HG02870 (cell line): ENCODE measurements around the gene ARMH3.

Experiments used
- ATAC-seq: cut with Tn5 transposase; IDR thresholded peaks from one replicate; pipeline ENCODE4 v1.9.1; 2021; ENCODE audit warnings: mild to moderate bottlenecking, moderate library complexity; ENCODE audit not compliant: unreplicated experiment

The ARMH3 gene

DNA sequence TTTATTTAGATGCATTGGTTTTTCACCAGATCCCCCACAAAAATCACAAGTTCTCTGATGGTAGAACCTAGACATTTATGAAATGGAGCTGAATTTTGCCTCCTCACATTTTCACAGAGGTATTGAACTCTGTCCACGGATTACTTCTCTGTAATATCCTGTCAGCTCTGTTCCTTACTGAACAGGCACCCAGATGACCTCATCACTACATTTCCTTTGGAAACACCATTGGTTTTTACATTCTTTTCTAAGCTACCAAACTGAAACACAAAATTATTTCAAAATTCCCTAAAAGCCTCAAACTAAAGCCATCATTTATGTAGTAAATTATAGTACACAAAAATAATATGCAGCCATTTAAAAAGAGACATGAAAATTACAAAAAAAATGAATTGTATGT is 114.1 kb downstream of the ARMH3 start:
- no peak for ATAC-seq

GRCh38 chr10:101940916-101941315 is 115.1 kb downstream of the ARMH3 start:
- no peak for ATAC-seq

GRCh38 chr10:101939729-101940128 is 116.2 kb downstream of the ARMH3 start:
- ATAC-seq = no peak

DNA sequence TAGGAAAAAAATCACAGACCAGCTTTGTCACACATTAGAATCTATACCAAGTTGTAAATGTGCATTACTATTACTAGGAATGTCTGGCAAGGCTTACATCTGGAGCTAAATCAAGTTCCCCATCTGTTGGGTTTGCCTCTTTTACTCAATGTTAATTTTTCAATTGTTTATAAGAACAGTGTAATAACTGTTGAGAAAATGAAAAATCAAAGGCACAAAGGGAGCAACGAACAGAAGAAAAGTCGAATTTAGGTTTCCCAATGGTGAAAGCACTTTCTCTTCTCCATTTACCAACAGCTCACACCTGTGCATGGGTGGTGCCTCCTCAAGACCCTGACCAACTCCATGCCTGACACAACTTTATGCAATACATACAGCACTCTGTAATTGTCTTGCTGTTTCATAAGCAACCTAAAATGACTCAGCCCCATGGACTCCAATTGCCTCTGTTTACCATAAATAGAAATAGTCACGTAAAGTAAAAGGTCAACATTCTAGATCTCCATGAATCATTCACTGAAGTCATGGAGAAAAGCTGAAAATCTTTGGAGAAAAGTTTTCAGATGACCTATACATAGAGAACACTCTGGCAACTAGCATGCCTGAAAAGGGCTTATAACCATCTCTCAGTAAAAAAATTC is 116.8 kb downstream of the ARMH3 start:
- ATAC-seq = no peak

DNA sequence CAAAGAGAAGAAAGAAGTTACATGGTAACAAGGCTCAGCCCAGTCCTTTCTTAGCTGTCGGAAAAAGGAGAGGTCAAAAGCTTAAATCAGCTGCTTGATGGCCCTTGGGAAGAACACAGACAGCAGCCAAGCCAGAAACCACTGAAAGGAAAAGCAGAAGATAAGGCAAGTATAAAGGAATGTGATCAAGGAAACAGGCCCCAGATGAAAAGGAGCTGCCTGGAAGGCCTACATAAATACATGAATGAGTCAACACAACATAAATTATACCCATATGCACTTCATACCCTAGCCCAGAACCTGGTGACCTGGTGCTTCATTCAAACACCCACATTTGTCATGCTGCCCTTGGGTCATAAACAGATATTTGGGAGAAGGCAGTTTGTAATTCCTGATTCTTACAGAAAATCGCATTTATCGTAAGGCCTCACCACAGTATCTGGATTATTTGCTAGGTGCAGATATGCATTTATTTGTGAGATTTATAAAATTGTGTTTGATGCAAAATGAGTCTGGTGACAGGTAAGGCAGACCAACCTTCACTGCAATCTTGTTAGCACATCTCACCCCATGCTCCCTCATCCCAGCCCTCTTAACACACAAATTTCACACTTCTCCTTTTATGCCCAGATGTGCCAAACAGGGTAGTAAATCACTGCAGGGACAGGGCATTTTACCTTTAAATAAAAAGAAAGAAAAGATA is 117.5 kb downstream of the ARMH3 start:
- no peak for ATAC-seq

DNA sequence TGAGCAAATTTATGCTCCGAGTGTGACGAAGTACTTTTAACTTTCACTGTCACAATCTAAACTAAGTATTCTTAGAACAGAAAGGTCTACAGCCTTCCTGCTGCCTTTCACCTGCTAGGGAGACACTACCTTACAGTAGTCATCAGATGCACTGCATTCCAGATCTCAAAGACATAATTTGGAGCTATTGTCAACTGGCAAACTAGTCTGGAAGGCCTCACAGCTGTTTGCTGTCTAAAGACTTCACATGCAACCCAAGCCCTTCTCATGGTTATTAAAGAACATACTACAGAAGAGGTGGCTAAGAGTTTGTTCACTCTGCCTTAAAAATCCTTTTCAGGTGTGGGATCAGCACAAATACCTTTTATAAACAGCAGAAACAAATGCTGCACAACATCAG is 120.5 kb downstream of the ARMH3 start:
- no peak for ATAC-seq

DNA sequence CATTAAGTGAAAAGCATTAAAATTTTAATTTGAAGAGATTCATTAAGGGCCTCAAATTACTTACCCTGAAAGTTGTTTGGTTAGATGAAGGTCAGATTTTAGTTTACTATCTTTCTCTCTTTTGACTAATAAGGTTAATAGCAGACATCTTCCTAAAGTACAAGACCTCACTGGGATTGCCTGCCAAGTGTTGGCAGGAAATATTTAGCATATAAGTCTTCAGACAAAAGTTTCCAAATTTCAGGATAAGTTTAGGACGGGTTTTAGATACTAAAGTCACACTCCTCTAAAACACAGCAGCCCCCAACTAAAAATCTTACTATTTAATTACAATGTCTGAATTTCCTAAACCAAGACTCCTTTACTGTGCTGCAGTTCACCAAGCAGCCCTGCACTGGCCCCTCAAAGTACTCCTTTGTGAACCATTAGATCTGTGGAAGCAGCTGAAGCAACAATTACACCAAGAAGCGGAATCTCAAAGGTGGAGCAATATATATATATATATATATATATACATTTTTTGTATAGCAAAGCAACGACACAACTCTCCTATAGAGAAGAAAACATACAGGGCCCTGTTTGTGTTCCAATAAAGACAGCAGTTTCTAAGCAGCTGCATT is 121.2 kb downstream of the ARMH3 start:
- no peak for ATAC-seq

GRCh38 chr10:101933976-101934375 is 122.0 kb downstream of the ARMH3 start:
- ATAC-seq = no peak

GRCh38 chr10:101932183-101932582 is 123.8 kb downstream of the ARMH3 start:
- ATAC-seq = no peak

DNA sequence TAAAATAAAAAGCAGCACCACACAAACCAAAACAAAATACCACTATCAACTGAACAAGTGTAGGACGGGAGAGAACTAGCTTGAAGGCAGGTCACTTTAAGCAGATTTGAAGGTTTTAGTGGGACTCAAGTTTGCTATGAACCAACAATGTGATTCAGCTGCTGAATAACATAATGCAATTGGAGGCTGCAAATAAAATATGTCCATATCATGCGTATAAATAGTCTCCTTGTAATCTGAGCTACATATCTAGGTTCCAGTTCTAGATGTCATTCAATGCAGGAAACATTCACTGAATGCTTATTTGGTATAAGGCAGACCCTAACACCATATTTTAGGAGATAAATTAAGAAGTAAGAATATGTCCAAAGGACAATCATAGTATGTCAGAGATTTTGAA is 130.9 kb downstream of the ARMH3 start:
- ATAC-seq = no peak

DNA sequence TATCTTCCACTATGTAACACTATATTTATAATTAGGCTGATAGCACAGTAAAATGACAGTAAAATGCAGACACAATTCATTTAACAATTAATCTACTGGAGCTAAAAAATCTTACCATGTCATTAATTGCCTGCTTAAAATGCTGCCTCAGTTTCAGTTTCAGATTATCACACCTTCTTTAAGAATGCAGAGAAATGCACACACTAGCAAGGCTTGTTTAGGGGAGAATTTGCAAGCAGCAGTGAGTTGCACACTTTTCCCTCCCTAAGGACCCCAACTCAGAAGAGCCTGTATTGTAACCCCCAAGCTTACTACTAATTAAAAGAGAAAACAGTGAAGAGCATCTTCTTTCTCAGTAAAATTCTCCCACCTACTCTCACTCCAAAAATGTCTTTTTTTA is 132.7 kb downstream of the ARMH3 start:
- no peak for ATAC-seq

- no peak for ATAC-seq
Observed at GRCh38 chr10:101922846-101923245, 133.1 kb downstream of the ARMH3 start.

DNA sequence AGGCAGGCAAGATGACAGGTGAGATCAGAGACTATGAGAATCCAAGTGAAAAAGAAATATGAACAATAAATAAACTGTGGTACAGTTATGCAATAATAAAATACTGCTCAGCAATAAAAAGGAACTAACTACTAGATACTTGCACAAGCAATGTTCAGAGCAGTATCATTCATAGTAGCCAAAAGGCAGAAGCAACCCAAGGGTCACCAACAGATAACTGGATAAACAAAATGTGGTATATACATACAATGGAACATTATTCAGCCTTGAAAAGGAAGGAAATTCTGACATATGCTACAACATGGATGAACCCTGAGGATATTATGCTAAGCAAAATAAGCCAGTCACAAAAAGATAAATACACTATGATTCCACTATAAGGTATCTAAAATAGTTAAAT is 135.4 kb downstream of the ARMH3 start:
- ATAC-seq = no peak

- ATAC-seq = no peak
Observed at GRCh38 chr10:101919026-101919770, 136.8 kb downstream of the ARMH3 start.

DNA sequence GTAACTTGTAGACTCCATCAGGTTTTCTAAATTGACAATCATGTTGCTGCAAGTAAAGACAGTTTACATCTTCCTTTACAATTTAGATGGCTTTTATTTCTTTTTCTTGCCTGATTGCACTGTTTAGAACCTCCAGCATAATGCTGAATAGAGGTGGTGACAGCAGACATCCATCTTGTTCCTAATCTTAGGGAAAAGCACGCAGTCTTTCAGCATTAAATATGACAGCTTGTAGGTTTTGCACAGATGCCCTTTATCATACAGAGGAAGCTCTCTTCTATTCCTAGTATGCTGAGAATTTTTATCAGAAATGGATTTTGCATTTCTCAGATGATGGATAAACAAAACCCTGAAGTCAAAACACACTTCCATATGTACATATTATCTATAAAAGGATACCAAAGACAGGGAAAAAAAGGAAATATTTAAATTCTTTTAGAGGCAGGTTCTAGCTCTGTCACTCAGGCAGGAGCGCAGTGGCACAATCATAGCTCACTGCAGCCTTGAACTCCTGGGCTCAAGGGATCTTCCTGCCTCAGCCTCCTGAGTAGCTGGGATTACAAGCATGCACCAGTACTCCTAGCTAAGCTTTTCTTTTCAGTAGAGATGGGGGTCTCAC is 143.3 kb downstream of the ARMH3 start:
- ATAC-seq = no peak

- ATAC-seq = no peak
Observed at GRCh38 chr10:101906586-101907183, 149.3 kb downstream of the ARMH3 start.

GRCh38 chr10:101905251-101905650 is 150.7 kb downstream of the ARMH3 start:
- no peak for ATAC-seq

- ATAC-seq = peak; percentile 56
Observed at GRCh38 chr10:101903827-101904550, 152.0 kb downstream of the ARMH3 start.

DNA sequence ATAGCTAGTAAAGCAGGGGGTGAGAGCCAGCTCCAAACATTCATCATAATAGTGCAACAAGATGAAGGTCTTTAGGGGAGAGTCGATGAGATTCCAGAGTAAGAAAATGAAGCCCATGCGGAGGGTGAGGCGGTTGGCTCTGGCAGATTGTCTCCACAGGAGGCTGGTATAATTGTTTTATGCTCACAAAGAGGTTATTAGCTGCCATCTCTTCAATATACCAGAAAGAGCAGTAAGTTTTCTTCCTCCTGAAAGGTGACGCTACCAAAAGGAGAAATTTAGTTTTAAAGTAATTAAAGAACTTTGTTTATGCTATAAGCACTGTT is 153.2 kb downstream of the ARMH3 start:
- no peak for ATAC-seq
